CD4-positive, alpha-beta T cell treated with Interleukin-6 at 100 ng/mL for 8 hours (primary cell): ENCODE data around the gene DNAH2.
"Not testable (repeated sequence)": the region's sequence is repeated elsewhere in the genome, so short reads cannot be mapped to it uniquely, and the experiment has no call there.

Experiments
- DNase-seq: peaks from one replicate; pipeline ENCODE4 v3.0.0-alpha.2; 2020; ENCODE audit warnings: mixed read lengths, low spot score

DNAH2 gene

DNA sequence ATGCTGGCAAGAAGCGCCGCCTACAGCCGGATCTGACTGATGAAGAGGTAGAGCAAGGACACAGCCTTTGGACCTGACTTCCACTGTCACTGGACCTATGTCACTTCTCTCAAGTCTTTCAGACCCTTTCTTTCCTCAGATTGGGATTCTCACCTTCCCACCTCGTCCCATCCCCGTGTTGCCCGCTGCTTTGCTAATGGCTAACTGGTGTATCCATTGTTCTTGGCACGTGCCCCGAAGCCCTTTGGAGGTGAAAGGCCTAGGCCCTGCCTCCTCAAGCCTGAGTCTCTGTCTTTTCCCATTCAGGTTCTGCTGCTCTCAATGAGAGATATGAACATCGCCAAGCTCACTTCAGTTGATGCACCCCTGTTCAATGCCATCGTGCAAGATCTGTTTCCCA is 63.2 kb downstream of the DNAH2 start:
- DNase-seq: no peak

DNA sequence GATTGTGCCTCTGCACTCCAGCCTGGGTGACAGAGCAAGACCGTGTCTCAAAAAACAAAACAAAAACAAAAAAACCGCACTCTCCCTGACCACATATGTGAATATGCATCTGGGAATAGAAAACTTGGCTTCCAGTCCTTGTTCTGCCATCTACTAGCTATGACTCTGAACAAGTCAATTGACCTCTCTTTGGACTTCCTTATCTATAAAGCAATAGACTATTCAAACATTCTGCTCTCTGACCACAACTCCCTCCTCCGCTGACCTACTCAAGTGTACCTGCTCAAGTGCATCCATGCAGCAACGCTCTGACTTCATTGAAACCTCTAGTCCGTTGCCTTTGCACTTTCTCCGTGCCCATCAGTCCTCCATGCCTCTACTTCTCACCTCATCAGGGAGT is 63.9 kb downstream of the DNAH2 start:
- no peak for DNase-seq

DNA sequence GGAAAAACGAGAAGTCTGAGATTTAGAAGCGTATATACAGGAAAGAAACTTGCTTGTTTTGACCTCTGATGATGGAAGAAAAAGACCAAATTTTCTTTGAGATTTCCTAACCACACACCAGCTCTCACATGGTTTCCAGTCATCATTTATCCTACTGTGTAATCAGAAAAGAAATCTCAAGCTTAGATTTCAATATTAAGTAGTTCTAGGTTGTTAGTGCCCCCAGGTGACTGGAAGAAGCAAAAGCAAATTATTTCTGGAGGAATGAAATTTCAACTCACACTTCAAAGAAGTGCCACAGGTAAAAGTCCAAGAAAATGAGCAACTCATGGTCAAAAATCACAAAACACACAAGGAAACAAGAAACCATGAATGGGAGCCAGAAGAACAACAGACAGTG is 64.7 kb downstream of the DNAH2 start:
- no peak for DNase-seq

DNA sequence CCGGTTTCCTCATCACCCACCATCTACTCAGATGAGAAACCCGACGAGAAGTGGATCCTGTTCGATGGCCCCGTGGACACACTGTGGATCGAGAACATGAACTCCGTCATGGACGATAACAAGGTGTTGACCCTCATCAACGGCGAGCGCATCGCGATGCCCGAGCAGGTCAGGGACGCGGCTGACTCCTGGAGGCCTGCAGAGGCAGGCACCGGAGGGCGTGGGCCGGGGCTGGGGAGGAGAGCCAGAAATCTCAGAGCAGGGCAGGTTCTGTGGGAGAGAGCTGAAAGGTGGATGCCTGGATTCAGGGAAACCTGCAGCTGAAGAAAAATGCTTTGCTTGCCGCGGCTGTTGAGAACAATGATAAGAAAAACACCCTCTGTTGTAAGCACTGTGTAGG is 69.3 kb downstream of the DNAH2 start:
- DNase-seq: no peak

DNA sequence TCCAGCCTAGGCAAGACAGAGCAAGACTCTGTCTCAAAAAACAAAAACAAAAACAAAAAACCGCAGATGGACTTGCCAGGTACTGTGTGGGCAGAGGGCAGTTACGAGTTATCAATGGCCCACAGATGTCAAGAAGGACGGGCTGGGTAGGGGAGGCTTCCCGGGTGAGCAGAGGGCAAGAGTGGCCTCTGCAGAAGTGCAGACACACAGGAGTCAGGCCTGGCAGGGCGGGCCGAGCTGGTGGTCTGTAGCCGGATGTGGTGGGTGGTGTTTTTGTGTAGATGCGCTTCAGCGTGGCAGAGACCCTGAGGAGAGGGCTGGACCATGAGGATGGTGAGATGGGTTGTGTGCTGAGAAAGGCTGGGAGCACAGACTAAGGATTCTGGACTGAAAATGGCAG is 71.6 kb downstream of the DNAH2 start:
- no peak for DNase-seq

DNA sequence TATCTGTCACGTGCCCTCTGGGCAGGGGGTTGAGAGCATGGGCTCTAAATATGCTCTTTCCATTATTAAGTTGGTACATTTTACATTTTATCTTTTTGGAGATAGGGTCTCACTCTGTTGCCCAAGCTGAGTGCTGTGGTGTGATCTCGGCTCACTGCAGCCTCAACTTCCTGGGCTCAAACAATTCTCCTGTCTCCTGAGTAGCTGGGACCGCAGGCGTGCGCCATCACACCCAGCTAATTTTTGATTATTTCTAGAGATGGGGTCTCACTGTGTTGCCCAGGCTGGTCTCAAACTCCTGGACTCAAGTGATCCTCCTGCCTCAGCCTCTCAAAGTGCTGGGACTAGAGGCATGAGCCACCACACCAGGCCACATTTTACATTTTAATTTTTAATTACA is 72.6 kb downstream of the DNAH2 start:
- DNase-seq: no peak

DNA sequence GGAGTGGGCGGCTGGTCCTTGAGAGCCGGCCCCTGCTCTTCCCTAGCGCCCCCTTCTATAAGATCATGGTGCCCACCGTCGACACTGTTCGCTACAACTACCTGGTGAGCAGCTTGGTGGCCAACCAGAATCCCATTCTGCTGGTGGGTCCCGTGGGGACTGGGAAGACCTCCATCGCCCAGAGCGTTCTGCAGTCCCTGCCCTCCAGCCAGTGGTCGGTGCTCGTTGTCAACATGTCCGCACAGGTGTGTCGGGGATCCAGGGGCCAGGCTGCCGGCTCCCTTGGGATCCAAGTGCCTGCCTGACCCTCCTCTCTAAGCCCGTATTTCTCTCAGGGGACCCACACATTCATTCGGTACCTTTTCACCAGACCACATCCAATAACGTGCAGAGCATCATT is 75.1 kb downstream of the DNAH2 start:
- no peak for DNase-seq

DNA sequence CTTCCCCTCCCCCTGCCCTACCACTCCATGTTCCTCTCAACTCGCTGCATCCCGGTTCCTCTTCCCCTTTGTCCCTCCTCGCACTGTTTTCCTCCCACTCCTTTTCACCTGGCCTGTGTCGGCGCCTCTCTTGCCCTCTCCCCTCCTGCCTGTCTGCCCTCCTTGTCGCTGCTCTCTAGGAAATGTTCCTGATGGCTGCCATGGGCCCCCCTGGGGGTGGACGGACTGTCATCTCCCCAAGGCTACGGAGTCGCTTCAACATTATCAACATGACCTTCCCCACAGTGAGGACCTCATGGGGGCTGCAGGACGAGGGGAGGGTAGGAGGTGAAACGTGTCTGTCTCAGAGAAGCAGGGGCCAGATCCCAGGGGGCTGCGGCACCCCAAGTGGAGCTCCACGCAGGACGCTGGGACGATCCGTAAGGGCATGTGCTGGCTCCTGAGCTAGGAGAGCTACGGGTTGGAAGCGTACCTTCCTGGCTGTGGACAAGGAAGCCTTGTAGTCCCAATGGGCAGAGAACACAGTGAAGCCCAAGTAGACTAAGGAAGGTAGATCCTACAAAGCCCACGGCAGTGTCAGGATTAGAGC is 76.6 kb downstream of the DNAH2 start:
- DNase-seq: no peak

DNA sequence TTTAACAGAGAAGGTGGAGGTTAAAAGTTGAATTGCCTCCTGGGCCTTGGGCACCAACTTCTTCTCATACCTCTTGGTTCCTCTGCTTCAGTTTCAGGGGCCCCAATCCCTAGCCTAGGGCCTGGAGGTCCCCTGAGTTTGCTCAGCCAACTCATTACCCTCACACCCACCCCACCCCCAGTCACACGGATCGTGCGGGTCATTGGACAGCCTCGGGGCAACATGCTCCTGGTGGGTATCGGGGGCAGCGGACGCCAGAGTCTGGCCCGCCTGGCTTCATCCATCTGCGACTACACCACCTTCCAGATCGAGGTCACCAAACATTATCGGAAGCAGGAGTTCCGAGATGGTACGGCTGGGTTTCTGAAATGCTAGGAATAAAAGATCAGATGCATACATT is 80.4 kb downstream of the DNAH2 start:
- DNase-seq: no peak

DNA sequence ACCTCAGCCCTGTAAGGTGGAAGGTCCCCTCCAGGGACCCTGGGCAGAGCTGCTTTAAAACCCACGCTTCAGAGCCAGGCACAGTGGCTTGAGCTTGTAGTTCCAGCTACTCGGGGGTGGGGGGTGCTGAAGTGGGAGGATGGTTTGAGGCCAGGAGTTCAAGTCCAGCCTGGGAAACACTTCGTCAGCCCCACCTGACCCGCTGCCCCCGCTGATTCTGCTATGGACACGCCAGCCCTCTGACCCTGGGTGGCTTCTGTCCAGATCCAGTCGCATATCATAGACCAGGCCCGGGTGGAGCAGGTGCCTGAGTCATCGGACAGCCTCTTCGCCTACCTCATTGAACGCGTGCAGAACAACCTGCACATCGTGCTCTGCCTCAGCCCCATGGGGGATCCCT is 81.3 kb downstream of the DNAH2 start:
- no peak for DNase-seq

DNA sequence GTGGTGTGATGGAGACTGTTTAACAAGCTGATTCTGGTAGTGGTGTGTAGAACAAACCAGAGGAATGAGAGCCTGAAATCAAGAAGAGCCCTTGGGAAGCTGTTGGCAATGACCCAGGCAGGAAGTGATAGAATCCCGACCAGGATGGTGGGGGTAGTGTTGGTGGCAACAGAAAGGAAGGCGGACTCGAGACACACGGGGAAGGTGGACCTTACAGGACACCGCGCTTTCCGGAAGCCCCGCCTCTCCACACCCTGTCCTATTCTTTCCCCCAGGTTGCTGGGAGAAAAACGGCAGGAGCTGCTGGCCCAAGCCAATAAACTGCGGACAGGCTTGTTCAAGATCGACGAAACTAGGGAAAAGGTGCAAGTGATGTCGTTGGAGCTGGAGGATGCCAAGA is 86.4 kb downstream of the DNAH2 start:
- no peak for DNase-seq

DNA sequence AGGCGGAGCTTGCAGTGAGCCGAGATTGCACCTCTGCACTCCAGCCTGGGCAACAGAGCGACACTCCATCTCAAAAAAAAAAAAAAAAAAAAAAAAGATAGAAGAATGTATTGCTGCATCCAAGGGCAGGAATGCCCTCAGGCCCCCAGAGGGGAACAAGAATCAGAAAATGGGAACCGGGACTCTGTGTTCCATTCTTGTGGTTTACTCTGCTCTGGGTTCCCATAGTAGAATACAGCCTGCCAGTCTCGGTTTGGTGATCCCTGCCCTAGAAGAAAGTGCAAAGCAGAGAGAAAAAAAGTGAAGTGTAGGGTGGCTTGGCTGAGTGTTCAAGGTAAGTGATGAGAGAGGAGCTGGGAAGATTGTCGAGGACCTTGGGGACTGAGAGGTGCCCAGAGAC is 89.0 kb downstream of the DNAH2 start:
- no peak for DNase-seq

DNA sequence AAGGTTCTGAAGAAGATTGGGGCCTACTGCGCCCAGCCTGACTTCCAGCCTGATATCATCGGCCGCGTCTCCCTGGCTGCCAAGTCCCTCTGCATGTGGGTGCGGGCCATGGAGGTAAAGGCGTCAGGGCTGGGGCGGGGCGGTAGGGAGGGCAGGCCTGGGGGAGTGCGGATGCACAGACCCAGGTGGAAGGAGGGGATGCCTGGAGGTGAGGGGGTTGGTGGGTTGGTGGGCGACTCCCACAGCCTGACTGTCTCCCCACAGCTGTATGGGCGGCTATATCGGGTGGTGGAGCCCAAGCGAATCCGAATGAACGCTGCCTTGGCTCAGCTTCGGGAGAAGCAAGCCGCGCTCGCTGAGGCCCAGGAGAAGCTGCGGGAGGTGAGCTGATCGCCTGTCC is 89.7 kb downstream of the DNAH2 start:
- no peak for DNase-seq

DNA sequence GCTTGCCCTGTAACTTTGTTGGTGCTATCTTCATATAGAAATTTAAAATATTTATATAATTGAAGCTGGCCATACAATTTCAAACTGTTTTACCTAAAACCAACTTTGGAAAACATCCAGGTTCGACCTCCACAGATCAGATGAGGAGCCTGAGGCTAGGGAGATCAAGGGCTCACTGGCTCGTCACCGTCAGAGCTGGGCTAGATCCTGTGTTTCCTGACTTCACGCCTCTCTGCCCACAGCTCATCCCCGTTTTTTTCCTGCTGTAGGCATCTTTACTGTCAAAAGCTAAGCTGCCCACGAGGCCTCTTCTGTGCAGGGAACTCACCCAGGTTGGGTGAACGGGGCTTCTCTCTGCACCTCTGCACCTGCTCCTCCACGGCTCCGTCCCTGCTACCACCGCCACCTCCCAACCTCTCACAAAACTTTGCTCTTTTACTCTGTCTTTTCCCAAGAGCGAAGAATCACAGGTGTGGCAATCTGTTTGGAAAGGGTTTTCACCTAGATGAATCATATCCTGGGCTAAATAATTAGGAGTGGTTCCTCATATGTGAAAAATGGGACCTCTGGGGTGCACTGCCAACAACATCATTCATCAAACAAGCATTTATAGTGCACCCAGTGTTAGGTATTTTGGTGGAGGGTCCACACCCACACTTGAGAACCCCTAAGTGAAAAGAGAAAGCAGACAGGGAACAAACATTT is 91.7 kb downstream of the DNAH2 start:
- no peak for DNase-seq

DNA sequence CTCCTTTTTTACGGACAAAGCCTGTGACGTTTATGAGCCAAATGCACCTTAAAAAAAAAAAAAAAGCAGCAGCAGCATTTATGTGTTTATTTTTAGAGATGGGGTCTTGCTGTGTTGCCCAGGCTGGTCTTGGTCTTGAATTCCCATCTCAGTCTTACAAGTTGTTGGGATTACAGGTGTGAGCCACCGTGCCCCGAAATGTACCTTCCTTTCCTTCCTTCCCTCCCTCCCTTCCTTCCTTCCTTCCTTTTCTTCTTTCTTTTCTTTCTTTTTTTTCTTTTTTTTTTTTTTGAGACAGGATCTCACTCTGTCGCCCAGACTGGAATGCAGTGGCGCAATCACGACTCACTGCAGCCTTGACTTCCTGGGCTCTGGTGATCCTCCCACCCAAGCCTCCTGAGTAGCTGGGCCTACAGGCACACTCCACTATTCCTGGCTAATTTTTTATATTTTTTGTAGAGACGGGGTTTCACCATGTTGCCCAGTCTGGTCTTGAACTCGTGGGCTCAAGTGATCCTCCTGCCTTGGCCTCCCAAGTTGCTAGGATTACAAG is 92.3 kb downstream of the DNAH2 start:
- not testable (repeated sequence) for DNase-seq

DNA sequence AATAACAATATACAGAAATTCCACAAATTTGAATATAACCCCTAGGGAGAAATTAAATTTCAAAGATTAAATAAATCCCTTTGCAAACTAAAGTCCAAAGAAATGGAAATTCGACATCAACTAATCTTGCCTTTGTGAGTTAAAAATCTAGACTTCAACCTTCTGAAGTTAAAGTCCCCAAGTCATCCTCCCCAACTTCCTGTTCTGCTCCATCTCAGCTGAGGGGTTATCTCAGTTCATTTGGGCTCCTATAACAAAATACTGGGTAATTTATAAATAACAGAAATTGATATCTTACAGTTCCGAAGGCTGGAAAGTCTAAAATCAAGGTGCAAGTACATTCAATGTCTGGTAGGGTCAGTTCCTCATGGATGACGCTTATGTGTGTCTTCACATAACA is 93.7 kb downstream of the DNAH2 start:
- no peak for DNase-seq

DNA sequence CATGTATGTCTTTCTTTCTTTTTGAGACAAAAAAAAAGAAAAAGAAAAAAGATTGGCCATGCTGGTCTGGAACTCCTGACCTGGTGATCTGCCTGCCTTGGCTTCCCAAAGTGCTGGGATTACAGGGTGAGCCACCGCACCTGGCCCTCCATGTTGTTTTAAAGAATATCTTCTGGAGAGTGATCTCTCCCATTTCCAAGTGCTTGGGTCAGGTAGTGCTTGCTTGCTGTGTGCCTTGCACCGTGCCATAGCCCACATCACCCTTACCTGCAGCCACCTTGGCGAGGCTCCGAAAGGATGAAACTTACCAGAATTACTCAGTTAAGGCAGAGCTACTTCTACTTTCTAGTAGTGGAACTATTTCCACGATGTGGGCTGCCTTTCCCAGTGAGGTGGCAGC is 97.4 kb downstream of the DNAH2 start:
- no peak for DNase-seq

DNA sequence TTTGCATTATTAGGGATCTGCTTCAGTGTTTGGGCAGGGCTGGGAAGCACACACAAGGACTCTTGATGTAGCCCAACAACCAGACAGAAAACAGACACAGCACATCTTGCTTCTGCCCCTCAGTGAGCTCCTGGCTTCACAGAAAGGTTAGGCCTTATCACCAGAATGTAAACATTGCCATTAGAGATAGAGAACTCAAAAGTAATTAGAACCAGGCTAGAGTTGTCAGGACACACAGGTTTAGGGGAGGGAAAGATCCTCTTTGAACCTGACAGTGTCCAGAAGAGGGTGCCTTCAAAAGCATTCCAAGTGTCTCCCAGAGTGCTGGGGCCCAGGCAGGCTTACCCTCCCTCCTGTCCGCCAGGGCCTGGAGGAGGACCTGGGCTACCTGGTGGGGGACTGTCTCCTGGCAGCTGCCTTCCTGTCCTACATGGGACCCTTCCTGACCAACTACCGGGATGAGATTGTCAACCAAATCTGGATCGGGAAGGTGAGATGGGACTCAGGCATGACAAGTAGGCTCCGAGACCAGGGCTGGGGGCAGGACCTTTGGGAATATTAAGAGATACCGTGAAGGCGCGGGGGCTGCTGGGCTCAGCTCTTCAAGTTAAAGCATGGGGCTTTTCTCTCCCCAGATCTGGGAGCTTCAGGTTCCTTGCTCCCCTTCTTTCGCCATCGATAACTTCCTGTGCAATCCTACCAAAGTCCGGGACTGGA is 99.5 kb downstream of the DNAH2 start:
- DNase-seq: no peak

DNA sequence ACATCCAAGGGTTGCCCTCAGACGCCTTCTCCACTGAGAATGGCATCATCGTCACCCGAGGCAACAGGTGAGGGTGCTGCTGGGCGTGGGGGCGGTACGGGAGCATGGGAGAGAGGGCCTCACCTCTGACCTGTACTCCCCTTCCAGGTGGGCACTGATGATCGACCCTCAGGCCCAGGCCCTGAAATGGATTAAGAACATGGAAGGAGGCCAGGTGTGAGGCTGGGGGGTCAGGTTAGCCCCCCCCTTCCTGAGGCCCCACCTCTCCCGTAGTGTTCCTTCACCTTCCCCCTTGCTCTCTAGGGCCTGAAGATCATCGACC is 100.1 kb downstream of the DNAH2 start:
- no peak for DNase-seq

DNA sequence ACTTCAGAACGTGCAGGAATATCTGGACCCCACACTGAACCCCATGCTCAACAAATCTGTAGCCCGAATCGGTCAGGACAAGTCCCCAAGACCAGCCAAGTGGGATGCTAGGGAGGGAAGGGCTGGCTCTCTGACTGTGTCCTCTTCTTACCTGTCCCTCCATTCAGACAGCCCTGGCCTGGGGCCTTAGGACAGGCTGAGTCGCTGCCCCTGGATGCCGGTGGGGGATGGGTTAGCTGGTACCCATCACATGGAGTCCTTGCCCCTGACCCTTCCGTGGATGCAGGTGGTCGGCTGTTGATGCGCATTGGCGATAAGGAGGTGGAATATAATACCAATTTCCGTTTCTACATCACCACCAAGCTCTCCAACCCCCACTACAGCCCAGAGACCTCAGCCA is 100.5 kb downstream of the DNAH2 start:
- DNase-seq: no peak

DNA sequence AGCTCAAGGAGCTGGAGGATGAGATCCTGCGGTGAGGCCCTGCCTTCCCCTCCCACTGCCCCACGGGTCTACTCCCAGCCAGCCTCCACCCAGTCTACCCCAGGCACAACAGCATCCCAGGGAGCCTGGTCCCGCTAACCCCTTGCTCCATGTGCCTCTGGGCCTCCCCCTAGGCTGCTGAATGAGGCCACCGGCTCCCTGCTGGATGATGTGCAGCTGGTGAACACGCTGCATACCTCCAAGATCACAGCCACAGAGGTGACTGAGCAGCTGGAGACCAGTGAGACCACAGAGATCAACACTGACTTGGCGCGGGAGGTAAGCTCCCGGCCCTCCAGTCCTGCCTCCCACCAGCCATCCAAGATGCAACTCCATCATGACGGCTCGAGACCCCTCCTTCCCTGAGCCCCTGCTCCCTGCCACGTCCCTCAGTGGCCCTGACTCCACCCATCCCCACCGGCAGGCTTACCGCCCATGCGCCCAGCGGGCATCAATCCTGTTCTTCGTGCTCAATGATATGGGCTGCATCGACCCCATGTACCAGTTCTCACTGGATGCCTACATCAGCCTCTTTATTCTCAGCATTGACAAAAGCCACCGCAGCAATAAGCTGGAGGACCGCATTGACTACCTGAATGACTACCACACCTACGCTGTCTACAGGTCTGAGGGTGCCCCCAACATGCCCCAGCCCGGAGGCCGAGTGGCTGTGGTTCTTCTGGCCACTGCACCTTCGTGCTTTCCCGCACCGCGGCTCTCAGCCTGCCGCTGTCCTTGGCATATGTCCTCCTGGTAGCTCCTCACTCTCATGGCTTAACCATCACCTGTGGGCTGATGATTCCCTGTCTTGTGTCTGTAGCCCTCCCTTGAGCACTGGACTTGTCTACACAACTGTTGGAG is 101.5 kb downstream of the DNAH2 start:
- DNase-seq: no peak

DNA sequence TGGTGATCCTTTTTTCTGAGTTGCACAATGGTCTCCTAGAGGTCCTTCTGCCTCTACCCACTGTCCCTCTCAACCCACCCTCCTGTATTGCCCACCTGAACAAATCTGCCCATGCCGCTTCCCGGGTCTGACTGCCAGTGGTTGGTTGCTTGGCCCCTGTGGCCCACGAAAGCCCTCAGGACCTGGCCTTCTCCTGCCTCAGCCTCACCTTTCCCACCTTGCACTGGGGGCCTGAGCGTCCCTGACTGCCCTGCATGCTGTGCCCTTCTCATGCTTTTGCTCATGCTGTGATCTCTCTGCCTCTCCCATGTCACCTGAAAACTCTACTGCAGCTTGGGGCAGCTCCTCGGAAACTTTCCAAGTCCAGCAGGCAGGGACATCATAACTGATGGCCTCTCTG is 102.7 kb downstream of the DNAH2 start:
- no peak for DNase-seq

DNA sequence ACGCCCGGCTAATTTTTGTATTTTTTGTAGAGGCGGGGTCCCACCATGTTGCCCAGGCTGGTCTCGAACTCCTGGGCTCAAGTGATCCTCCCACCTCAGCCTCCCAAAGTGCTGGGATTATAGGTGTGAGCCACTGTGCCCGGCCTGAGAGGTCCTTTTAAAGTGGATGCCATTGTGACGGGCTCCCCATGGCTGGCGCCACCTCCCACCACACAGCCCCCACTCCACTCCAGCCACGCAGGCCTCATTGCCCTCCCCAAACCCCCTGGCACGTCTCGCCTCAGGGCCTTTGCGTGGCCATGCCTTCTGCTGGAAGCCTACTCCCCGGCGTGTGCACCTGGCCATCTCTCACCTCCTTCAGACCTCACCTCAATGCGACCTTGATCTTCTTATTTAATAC is 104.6 kb downstream of the DNAH2 start:
- DNase-seq: no peak
